Panc1 (cell line): ENCODE results near the gene DNAH6. TPM values are rescaled to one million over a fixed set of nuclear protein-coding genes. Genes with fewer than 3 reads are reported as not detected.

ENCODE experiments used
- ATAC-seq: fragments of 200-7000 bp; cut with Tn5 transposase; 2 replicates; pipeline ENCODE4 v1.9.1; 2020; ENCODE audit warnings: mild to moderate bottlenecking, moderate library complexity
- BruUV-seq: library from RNA; stranded (reverse); fragments of 400-500 nt; replicated peaks from 2 replicates; lab custom pipeline; 2021; lab: Mats Ljungman, UMichigan
- CTCF ChIA-PET: fragments of 300-600 bp; sonication (Branson Sonifier 250); formaldehyde crosslinking; loops from one replicate; lab custom pipeline; 2022; ENCODE audit warnings: antibody characterized with exemption; lab: Charles Lee
- POLR2A ChIA-PET: fragments of 300-600 bp; sonication (Branson Sonifier 250); formaldehyde crosslinking; loops from one replicate; lab custom pipeline; 2022; ENCODE audit warnings: antibody characterized with exemption; lab: Charles Lee
- DNase-seq: peaks from one replicate; pipeline ENCODE4 v3.0.0-alpha.2; 2010; ENCODE audit warnings: low read depth, low spot score
- H3K27ac ChIP-seq: 2 replicates; pipeline ENCODE4 v1.5.1; 2011; ENCODE audit warnings: mild to moderate bottlenecking, low read length, inconsistent platforms
- H3K27me3 ChIP-seq: fragments of 200-500 bp; sonication (Bioruptor generic); 2 replicates; pipeline ENCODE4 v1.6.0; 2014; ENCODE audit warnings: low read length, inconsistent platforms; ENCODE audit not compliant: control insufficient read depth, insufficient read depth
- H3K36me3 ChIP-seq: fragments of 200-500 bp; sonication (Bioruptor generic); 2 replicates; pipeline ENCODE4 v1.5.1; 2014; ENCODE audit warnings: inconsistent platforms, mild to moderate bottlenecking, low read length, moderate library complexity; ENCODE audit not compliant: control insufficient read depth, insufficient read depth
- H3K4me1 ChIP-seq: 2 replicates; pipeline ENCODE4 v1.5.1; 2011; ENCODE audit warnings: inconsistent platforms, mild to moderate bottlenecking, low read length, moderate library complexity; ENCODE audit not compliant: control insufficient read depth, insufficient read depth
- H3K4me3 ChIP-seq, 2 experiments: 2 replicates each; pipeline ENCODE4 v1.5.1; 2011 to 2012; ENCODE audit warnings: low read depth in 2 of 2, low read length in 2 of 2, mild to moderate bottlenecking in 2 of 2, inconsistent platforms in 1 of 2, moderate library complexity in 1 of 2
- H3K9me3 ChIP-seq: fragments of 200-500 bp; sonication (Bioruptor generic); 2 replicates; pipeline ENCODE4 v1.5.1; 2014; ENCODE audit warnings: low read depth, mild to moderate bottlenecking, inconsistent platforms, low read length, moderate library complexity; ENCODE audit not compliant: control insufficient read depth, insufficient read depth
- POLR2AphosphoS5 ChIP-seq: IDR thresholded peaks from 2 replicates; pipeline ENCODE4 v1.6.1; 2012; ENCODE audit warnings: mild to moderate bottlenecking, low read depth, low read length, moderate library complexity
- SIN3A ChIP-seq: IDR thresholded peaks from 2 replicates; pipeline ENCODE4 v1.6.1; 2012; ENCODE audit warnings: low read depth, mild to moderate bottlenecking, low read length, moderate library complexity, borderline replicate concordance; ENCODE audit not compliant: insufficient read depth
- TCF7L2 ChIP-seq: IDR thresholded peaks from 2 replicates; pipeline ENCODE4 v1.6.1; 2011; ENCODE audit warnings: mild to moderate bottlenecking, low read depth, low read length, inconsistent platforms
- in situ Hi-C: cut with HindIII; loops from 2 replicates; pipeline ENCODE4 v1.10.0; 2016; ENCODE audit warnings: low sequenced_read_pairs, low pct_unique_long_range_greater_than_20kb
- intact Hi-C: fragments of 100-400 bp; cut with micrococcal nuclease; formaldehyde crosslinking; loops from one replicate; pipeline ENCODE4 v1.10.0; 2022; ENCODE audit not compliant: unreplicated experiment
- total RNA-seq: library from RNA; stranded (reverse); gene quantifications from one replicate; pipeline ENCODE4 v1.2.1, GENCODE V29; 2021; ENCODE audit not compliant: unreplicated experiment
- TF ChIP-seq, protein P1 (sequence below): fragments of 450-650 bp; IDR thresholded peaks from 2 replicates; pipeline ENCODE4 v1.5.1; 2017; ENCODE audit warnings: mild to moderate bottlenecking
- TF ChIP-seq, protein P2 (sequence below), 2 experiments: IDR thresholded peaks; 2 replicates each; pipeline ENCODE4 v1.6.1; 2011 to 2012; ENCODE audit warnings: low read depth in 2 of 2, control low read depth in 1 of 2, low read length in 1 of 2, mild to moderate bottlenecking in 1 of 2, moderate library complexity in 1 of 2; ENCODE audit not compliant: insufficient read depth in 1 of 2

DNAH6 gene
- total RNA-seq, 1 experiment from 2014 or later: 0.26 TPM

DNA sequence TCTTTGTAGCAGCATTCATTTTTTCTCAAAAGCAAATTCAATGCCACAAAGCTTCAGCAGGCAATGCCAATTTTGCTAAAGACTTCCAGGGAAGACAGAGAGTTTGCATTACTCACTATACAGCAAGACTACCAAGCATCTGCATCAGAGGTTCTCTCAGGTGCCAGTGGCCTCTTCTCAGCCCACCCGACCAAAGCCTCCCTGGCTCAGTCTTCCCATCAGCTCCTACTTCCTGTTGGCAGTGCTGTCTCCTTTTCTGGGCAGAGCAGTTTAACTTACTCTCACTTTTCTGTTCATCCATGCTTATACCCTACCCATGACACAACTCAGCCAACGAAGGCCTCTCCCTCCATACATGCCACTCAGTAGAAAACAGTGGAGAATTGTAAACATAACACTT is 207.5 kb downstream of the DNAH6 start:
- intact Hi-C loops: no loop called here
- Histone ChIP-seq H3K36me3 (no peaks in the 10 kb centered on the region), H3K4me1 (no peaks in the 10 kb centered on the region), H3K9me3 (no peaks in the 10 kb centered on the region), H3K4me3 (no peak overlapping the region), H3K27me3 (no peaks in the 10 kb centered on the region), H3K27ac (no peak overlapping the region)
- in situ Hi-C loops: no loop called here
- CTCF ChIA-PET: no interaction called here
- DNase-seq (no peak), ATAC-seq (no peak)
- no TSS peak for BruUV-seq
- TF ChIP-seq, protein P1, sequence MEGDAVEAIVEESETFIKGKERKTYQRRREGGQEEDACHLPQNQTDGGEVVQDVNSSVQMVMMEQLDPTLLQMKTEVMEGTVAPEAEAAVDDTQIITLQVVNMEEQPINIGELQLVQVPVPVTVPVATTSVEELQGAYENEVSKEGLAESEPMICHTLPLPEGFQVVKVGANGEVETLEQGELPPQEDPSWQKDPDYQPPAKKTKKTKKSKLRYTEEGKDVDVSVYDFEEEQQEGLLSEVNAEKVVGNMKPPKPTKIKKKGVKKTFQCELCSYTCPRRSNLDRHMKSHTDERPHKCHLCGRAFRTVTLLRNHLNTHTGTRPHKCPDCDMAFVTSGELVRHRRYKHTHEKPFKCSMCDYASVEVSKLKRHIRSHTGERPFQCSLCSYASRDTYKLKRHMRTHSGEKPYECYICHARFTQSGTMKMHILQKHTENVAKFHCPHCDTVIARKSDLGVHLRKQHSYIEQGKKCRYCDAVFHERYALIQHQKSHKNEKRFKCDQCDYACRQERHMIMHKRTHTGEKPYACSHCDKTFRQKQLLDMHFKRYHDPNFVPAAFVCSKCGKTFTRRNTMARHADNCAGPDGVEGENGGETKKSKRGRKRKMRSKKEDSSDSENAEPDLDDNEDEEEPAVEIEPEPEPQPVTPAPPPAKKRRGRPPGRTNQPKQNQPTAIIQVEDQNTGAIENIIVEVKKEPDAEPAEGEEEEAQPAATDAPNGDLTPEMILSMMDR: no peak
- TF ChIP-seq SIN3A (no peak), POLR2AphosphoS5 (no peak), TCF7L2 (no peak)
- TF ChIP-seq, protein P2, sequence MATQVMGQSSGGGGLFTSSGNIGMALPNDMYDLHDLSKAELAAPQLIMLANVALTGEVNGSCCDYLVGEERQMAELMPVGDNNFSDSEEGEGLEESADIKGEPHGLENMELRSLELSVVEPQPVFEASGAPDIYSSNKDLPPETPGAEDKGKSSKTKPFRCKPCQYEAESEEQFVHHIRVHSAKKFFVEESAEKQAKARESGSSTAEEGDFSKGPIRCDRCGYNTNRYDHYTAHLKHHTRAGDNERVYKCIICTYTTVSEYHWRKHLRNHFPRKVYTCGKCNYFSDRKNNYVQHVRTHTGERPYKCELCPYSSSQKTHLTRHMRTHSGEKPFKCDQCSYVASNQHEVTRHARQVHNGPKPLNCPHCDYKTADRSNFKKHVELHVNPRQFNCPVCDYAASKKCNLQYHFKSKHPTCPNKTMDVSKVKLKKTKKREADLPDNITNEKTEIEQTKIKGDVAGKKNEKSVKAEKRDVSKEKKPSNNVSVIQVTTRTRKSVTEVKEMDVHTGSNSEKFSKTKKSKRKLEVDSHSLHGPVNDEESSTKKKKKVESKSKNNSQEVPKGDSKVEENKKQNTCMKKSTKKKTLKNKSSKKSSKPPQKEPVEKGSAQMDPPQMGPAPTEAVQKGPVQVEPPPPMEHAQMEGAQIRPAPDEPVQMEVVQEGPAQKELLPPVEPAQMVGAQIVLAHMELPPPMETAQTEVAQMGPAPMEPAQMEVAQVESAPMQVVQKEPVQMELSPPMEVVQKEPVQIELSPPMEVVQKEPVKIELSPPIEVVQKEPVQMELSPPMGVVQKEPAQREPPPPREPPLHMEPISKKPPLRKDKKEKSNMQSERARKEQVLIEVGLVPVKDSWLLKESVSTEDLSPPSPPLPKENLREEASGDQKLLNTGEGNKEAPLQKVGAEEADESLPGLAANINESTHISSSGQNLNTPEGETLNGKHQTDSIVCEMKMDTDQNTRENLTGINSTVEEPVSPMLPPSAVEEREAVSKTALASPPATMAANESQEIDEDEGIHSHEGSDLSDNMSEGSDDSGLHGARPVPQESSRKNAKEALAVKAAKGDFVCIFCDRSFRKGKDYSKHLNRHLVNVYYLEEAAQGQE (IDR thresholded peaks at IDR 0.05; ENCODE audit: insufficient read depth in 1 of 2, low read depth in 2 of 2, low read length in 1 of 2): no peak
- POLR2A ChIA-PET: no interaction called here

DNA sequence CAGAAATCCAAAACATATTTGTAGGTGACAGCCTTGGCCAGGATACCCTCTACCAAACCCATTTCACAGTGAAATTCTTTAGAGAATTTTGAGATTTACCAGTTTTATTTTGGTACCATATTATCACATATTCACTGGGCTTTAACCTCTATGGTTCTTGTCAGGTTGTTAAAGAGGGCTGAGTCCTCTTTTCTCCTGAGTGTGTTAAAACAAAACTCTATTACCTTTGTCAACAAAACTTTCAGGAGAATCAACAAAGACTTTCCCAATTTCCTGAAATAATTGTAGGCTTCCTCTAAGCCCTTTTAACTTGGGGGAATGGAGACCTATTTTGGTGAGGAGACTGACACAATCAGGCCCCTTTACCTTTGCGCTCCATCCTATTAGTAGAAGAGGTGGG is 209.4 kb downstream of the DNAH6 start:
- no TSS peak for BruUV-seq
- POLR2A ChIA-PET: no interaction called here
- CTCF ChIA-PET: no interaction called here
- no peak overlapping the region for H3K4me3 ChIP-seq
- intact Hi-C loops (no loop called here), in situ Hi-C loops (no loop called here)
- no peak for ATAC-seq
- H3K27me3 ChIP-seq: no peaks in the 10 kb centered on the region
- H3K4me1 ChIP-seq: no peaks in the 10 kb centered on the region
- H3K27ac ChIP-seq: no peak overlapping the region
- DNase-seq: no peak
- H3K36me3 ChIP-seq: no peaks in the 10 kb centered on the region
- TF ChIP-seq, protein P1: no peak
- no peak for TF ChIP-seq POLR2AphosphoS5
- TF ChIP-seq, protein P2 (IDR thresholded peaks at IDR 0.05; ENCODE audit: insufficient read depth in 1 of 2, low read depth in 2 of 2, low read length in 1 of 2): no peak
- TF ChIP-seq TCF7L2: no peak
- no peak for TF ChIP-seq SIN3A
- H3K9me3 ChIP-seq: no peaks in the 10 kb centered on the region
